ENCODE results near the gene PCIF1.

GRCh38 chr20:45971425-45971674, 36.9 kb downstream of the PCIF1 start:
- TF ChIP-seq CTCF (IDR thresholded peaks at IDR 0.05; ENCODE audit: low read depth, low read length) (no peak), POLR2A (IDR thresholded peaks at IDR 0.05; ENCODE audit: extremely low read depth, insufficient read length) (no peak)

Data from NB4 (cell line).